Measurements from ENCODE around the gene IFTAP.
A peak's percentile ranks its signal among the peaks of the same experiment; 100 is the strongest.
"Not testable (repeated sequence)": the region's sequence is repeated elsewhere in the genome, so short reads cannot be mapped to it uniquely, and the experiment has no call there.

The IFTAP gene

GRCh38 chr11:36657610-36658267, 63.4 kb downstream of the IFTAP start:
- DNase-seq: no peak

- DNase-seq: not testable (repeated sequence)
Measured at GRCh38 chr11:36661359-36661758, 67.1 kb downstream of the IFTAP start.

DNA sequence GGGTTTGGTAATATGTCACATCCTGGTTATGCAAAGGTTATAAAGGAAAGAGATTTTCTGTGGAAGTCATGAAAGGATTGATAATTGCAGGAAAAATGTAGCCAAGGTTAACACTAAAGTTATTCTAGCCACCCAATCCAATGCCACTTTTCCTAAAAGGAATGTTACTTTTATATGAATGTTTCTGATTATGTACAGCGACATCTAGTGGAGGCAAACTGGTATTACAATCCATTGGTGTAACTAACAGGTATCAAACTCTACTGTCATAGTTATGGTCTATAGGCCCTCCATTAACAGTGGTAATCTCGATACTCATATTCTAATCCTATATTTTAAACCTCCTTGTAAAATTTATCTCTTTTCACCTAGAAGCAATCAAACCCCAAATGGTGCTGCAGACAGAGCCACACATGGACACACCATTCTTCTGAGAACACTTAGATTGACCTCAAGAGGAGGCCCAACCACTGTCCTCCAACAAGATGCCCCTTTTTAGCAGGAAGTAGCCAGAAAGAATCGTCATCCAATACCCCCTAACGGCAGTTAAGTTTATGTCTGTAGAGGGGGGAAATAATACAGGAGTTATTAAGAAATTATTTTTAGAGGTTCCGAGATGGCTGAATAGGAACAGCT, 78.6 kb downstream of the IFTAP start:
- no peak for DNase-seq

GRCh38 chr11:36679547-36679946, 85.2 kb downstream of the IFTAP start:
- not testable (repeated sequence) for DNase-seq

- DNase-seq: no peak
Measured at GRCh38 chr11:36683818-36684217, 89.5 kb downstream of the IFTAP start.

- DNase-seq: peak; percentile 4
Measured at GRCh38 chr11:36684840-36685801, 90.8 kb downstream of the IFTAP start.

GRCh38 chr11:36688132-36688531, 93.8 kb downstream of the IFTAP start:
- no peak for DNase-seq

DNA sequence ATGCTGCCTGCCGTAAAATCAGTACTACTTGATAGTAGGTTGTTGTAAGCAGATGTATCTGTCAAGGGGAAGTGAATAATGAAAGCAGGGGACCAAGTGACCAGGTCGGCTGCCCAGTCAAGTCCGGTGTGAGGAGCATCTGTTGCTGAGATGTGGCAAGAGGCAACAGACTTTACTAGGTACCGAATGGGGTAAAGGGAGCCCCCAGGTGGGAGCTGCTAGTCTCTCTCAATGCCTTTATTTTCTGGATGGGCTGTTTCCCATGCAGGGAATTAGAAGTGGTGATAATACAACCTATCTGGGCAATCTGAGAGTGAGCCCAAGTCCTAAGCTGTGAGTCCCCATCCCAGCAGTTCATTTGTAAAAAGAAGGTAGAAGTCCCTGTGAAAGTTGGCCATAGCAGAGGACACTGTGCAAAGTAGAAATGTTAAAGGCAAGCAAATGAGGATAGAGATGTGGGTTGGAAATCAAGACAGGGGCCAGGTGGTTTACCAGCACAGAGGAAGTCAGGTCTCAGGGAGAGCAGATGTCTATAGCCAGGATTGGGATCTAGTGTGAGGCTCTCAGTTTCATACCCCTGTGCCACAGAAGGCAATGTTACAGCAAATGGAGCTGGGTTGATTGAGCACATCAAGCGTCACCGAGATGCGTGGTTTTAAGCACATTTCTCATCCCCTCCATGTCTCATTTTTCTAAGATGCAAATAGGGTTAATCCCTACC, 94.4 kb downstream of the IFTAP start:
- DNase-seq: no peak

DNA sequence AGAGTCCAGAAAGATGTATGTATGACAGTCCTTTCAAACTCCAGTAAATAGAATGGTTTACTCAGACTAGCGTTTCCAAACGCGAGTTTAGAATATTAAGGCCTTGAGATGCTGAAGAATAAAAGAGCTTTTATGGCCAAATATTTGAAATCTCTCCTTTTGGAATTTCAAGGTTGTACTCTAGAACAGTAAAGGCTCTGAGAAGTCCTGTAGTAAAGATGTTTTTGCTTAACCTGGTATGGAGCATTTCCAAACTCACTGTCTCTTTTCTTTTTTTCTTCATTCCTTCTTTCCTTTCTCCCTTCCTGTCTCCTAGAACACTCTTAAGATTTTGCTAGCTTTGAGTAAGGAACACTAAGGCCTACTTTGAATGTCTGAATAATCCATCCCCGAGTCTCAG, 95.1 kb downstream of the IFTAP start:
- DNase-seq: no peak

- DNase-seq: no peak
Measured at GRCh38 chr11:36692704-36693103, 98.4 kb downstream of the IFTAP start.

- DNase-seq: no peak
Measured at GRCh38 chr11:36693139-36693843, 99.0 kb downstream of the IFTAP start.

DNA sequence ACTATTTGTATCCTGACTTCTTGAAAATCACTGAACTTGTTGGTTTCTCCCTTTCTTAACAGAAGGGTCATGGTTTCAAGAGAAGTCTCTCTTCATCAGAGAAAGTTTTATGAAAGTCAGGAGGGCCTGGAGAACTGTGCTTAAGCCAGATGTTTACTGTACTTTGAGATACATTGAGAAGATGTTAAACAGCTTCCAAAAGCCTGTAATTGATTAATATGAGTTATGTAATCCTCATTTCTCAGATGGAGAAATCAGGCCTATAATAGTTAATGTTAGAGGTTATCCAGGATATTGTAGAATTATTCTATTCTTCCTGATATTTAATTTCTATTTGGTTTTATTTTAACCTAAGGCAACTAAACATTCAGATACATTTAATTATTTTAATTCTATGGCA, 100.8 kb downstream of the IFTAP start:
- no peak for DNase-seq

- DNase-seq: no peak
Measured at GRCh38 chr11:36695571-36695970, 101.3 kb downstream of the IFTAP start.

DNA sequence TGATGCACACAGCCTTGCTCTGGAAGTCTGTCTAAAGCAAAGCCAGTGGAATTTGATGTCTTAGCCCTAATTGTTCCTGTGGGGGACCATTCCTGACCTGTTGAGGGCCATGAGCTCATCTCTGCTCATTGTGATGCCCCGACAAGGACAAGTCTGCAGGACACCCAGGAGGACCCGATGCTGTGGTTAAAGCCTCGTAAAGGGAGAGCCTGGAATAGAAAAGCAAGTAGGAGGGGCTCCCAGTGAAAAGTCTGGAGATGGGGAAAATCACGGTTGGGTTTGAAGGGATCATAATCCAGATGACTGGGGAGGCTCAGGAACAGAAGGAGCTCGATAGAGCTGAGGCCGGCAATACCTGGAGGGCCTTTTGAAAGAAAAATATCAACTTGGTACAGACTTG, 102.2 kb downstream of the IFTAP start:
- DNase-seq: no peak

DNA sequence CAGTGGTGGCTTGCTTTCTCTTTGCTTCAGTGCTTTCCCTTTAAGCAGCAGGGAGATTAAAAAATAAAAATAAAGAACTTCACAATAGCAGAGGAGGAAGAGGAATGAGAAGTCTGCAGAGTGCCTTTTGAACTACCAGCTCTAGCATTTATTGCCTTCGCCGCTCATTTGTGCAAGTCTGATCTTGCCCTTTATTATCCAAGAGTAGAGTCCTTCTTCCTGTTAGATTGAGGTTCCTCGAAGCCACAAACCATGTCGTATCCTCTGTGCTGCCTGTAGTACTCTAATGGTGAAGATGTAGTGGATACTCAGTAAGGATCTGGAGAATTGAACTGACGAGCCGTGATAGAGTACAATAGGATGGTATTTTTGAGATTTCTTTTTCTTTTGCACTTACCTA, 105.0 kb downstream of the IFTAP start:
- DNase-seq: no peak

DNA sequence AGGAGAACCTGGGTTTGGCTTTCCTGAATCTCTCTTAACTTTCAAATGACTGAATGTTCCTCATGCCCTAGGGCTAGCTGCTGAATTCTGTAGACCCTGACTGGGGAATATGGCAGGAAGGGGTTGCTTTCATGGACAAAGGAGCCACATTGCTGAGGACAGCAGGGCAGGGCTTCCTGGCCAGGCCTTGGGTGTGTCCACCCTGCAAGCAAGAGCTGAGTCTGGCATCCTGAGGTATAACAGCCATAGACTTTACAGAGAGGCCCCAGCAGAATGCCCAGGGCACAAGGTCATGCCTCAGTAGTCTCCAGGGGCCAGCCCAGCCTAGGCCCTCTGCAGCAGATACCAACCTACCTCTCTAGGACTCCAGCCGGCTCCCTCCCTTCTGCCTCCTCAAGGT, 105.9 kb downstream of the IFTAP start:
- DNase-seq: no peak

- DNase-seq: no peak
Measured at GRCh38 chr11:36702330-36703054, 108.2 kb downstream of the IFTAP start.

- no peak for DNase-seq
Measured at GRCh38 chr11:36703055-36703404, 108.7 kb downstream of the IFTAP start.

All from T-helper 9 cell (primary cell).